Islet of Langerhans (tissue), 1 donor: ENCODE results near the gene SMIM44.

Source experiments
- FAIRE-seq: peaks from one replicate; lab custom pipeline; 2011; peaks lifted over from hg19 to GRCh38; lab: Jason Lieb, UNC

The SMIM44 gene

DNA sequence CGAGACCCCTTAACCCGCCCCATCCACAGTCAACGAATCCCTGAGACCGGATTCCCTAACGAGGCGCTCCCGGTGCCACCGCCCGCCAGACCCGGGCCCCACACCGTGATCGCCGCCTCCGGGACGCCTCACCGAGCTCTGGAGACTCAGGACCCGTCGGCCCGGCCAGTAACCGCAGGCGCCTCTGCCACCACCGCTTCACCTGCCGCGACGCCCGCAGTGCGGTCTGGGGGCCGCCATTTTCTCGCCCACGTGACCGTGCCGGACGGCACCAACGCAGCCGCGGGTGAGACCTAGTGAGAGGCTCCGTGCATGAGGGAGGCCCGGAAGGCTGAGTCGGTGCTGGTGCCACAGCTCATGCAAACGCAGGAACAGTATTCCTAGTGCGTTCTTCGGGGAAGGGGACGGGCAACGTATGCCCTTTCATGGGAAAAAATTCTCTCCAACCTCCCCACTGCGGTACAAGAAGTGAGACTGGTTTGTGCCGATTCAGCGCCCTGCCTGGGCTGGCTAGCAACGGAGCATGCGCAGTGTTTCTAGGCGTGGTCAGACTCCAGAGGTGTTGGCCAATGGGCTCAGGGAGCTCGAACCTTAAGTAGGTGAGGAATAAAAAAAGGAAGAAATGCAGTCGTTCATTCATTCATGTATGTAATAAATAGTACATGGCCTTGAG is 17.3 kb upstream of the SMIM44 start, which contains the start of gene DOHH:
Gene DOHH, minus strand, starts transcription at position 246 of the 673 bp plus-strand sequence. CDS start 3,860 bp downstream, outside the sequence.
- FAIRE-seq = peak; percentile 92

GRCh38 chr19:3499738-3500428 is 16.6 kb upstream of the SMIM44 start:
- no peak for FAIRE-seq

DNA sequence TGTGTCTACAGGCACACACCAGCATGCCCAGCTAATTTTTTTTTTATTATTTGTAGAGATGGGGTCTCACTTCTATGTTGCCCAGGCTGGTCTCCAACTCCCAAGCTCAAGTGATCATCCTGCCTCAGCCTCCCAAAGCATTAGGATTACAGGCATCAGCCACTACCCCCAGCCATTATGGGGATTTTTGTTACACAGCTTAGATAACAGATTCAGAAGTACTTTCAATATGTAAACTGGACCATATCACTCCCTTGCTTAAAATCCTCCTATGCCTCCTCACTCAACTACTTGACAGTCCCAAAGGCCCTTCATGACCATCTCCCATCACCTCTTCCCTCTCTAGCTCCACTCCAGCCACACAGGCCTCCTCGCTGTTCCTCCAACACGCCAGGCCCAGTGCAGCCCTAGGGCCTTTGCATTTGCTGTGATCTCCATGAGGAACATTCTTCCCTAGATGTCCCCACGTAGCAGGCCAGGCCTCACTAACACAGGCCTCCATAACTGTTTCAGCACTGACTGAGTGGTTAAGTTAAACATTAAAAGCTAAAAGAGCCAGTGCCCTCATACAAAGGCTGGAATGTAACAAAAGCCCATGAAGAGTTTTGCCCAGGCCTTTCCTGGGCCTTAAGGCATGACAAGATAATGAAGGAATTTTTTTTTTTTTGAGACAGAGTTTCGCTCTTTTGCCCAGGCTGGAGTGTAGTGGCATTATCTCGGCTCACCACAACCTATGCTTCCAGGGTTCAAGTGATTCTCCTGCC is 14.7 kb upstream of the SMIM44 start:
- FAIRE-seq = no peak

DNA sequence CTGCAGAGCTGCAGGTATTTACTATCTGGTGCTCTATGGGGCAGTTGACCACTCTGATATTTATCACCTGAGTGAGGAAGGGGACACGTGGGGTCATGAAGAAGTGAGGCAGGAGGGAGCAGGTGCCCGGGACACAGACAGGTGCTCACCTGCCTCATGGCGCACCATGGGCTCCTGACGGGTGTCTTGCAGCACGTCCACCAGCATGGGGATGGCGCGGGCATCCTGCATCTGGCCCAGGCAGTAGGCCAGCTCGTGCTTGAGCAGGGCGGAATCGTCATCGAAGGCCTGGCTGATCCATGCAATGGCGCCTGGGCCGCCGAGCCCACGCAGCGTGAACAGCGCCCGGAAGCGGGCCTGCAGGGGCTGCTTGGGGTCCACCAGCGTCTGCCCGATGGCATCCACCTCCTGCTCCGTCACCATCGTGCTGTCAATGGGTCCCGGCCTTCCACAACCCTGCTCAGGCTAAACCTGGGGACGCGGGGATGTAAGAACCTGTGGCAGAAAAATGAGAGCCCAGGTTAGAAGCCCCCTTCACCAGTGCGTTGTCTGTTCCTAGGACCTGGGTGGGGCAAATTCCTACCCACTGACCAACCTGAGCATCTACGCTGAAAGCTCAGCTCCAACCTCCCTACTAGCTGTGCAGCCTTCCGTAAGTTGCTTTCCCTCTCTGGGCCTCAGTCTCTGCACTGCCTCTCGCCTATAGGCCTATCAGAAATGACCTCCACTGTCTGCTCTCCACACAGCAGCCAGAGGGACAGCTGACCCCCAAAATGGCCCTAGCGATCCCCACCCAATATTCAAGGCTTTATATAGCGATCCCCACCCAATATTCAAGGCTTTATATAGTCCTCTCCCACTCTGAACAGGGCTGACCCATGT is 13.4 kb upstream of the SMIM44 start:
- FAIRE-seq = no peak

DNA sequence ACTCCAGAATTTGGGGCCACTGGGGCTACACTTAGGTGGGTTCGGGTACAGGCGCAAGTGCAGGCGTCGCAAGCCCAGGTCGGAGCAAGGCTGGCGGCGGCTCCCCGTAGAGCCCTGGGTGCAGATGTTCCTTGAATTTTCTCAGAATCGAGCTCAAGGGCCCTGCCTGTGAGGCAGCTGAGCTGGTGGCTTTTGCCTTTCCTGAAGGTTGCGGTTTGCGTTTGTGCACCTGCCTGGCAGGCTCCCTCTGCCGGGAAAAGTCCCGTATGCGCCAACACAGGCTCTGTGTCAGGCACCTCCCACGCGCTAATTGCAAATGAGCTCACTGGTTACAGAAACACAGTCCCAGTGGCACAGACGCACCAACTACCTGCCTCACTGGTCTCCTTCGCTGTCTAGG is 11.3 kb upstream of the SMIM44 start:
- FAIRE-seq = no peak

- FAIRE-seq = no peak
Observed at GRCh38 chr19:3494051-3494450, 10.8 kb upstream of the SMIM44 start.

GRCh38 chr19:3493651-3494050 is 10.4 kb upstream of the SMIM44 start:
- no peak for FAIRE-seq

DNA sequence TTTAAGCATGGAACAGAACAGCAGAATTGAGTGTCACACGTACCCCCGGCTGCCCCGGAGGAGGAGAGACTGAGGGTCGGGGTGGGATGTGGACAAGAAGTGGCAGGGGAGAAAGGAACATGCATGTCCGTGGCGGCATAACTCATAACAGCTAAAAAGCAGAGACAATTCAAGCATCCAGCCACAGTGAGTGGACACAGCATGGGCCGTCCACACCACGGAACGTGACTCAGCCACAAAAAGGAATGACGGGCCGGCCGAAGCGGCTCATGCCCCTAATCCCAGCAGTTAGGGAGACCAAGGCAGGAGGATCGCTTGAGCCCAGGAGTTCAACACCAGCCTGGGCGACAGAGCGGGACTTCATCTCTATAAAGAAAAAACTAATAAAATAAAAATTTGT is 9.7 kb upstream of the SMIM44 start:
- no peak for FAIRE-seq

- no peak for FAIRE-seq
Observed at GRCh38 chr19:3492131-3492839, 9.0 kb upstream of the SMIM44 start.

DNA sequence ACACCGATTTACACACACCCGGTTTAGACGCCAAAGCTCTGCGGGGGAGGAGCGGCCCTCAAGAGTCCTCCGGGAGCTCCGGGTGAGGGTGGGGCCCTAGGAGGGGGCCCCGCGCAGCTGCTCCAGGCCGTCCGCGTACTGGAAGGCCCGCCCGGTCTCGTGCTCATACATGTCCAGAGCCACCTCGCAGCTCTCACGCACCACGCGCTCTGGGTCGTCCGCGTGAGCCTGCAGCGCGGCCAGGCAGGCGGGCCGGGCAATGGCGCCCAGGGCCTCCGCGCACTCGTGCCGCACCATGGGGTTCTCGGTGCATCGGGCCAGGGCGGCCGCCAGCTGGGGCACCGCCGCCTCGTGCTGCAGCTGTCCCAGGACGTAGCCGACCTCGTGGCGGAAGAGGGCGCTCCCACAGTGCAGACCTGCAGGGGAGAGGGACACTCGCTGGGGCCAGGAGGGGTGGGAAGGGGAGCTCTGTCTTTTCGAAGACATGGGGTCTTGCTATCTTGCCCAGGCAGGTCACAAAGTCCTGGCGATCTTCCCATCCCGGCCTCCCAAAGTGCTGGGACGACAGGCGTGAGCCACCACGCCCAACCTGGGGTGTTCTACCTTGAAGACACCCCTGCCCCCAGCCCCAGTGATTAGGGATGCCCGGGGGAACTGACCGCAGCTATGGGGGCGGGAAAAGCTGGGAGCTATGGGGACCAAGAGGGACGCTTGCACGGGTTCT is 8.3 kb upstream of the SMIM44 start:
- no peak for FAIRE-seq

DNA sequence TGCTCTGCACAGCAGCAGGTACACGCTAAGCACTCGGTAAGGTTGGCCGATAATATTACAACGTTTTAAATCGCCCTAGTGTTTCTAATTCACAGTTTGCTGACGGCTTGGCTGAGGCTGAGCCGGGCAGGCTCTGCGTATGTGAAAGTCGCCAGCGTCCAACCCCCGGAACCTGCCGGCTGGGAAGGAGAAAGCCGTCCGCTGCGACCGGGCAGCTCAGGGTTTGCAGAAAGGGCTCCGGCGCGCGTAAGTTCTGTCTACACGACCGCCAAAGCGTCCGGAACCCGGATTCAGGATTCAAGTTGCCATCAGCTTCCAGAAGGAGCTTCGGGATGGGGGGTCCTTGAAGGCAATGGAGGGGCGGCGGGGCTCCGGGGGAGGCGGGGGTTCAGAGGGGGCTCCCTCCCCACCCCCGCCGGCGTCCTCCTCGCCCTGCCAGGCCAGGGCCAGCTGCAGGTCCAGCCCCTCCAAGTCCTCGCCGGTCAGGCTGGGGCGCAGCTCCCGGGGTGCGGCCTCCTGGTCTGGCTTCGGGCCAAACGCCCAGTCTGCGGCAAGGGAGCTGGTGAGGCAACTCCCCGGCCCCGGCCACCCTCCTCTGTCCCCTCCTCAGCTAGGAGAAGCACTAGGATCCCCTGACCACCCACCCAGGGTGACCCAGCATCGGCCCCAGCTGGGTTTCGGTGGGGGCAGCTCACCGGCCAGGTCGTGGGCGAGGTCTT is 575 bp downstream of the SMIM44 start:
- FAIRE-seq = no peak

- no peak for FAIRE-seq
Observed at GRCh38 chr19:3481241-3482090, 1.8 kb downstream of the SMIM44 start.

GRCh38 chr19:3480383-3481091 is 2.7 kb downstream of the SMIM44 start, which contains the start of gene SMIM24:
SMIM24 (minus strand) TSS chr19:3480525; CDS start chr19:3480463, 62 bp downstream.
- no peak for FAIRE-seq

DNA sequence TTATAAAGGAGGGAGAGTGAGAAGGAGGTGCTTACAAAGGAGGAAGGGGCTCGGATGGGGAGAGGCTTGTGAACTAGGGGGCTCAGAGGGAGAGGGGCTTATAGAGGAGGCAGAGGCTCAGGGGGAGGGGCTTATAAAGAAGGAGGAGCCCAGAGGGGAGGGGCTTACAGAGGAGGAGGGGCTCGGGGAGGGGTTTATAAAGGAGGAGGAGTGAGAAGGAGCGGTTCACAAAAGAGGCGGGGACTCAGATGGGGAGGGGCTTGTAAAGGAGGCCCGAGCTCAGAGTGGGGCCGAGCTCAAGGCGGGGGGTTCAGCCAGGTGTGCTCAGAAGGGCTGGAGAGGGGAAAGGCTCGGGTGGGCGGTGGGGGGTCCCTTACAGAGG is 3.4 kb downstream of the SMIM44 start:
- no peak for FAIRE-seq

- FAIRE-seq = no peak
Observed at GRCh38 chr19:3479177-3479833, 3.9 kb downstream of the SMIM44 start.

- no peak for FAIRE-seq
Observed at GRCh38 chr19:3478409-3479176, 4.6 kb downstream of the SMIM44 start.

- no peak for FAIRE-seq
Observed at GRCh38 chr19:3477951-3478350, 5.3 kb downstream of the SMIM44 start.
